ENCODE data around the gene ZNF326.
A peak's percentile ranks its signal among the peaks of the same experiment; 100 is the strongest.

The ZNF326 gene

GRCh38 chr1:89954401-89954800, 40.5 kb upstream of the ZNF326 start:
- peaks cover 44% of the 10 kb centered on the region for H3K4me1 ChIP-seq (ENCODE audit: control insufficient read depth, insufficient read depth, low read length)

GRCh38 chr1:89955311-89956205, 39.4 kb upstream of the ZNF326 start:
- peaks cover 38% of the 10 kb centered on the region for H3K4me1 ChIP-seq (ENCODE audit: control insufficient read depth, insufficient read depth, low read length)
- H3K9me3 ChIP-seq (ENCODE audit: control insufficient read depth, insufficient read depth, low read depth, low read length) = peaks cover 9% of the 10 kb centered on the region; the same call in 1 of the 2 replicates
- no peaks in the 10 kb centered on the region for H3K27me3 ChIP-seq (ENCODE audit: control insufficient read depth, insufficient read depth, low read length)
- H3K4me3 ChIP-seq (ENCODE audit: low read depth, low read length) = no peak overlapping the region
- H3K27ac ChIP-seq (ENCODE audit: low read depth, low read length) = 0 out of 2 replicates have a peak overlapping the region, but pooled peaks have one; percentile 28
- no peak overlapping the region for H3K9ac ChIP-seq (ENCODE audit: low read length)
- no peaks in the 10 kb centered on the region for H3K36me3 ChIP-seq (ENCODE audit: control insufficient read depth, insufficient read depth, low read length)

More at GRCh38 chr1:89954401-89954800, 40.5 kb upstream of the ZNF326 start:
- Histone ChIP-seq H3K27me3 (ENCODE audit: control insufficient read depth, insufficient read depth, low read length) (no peaks in the 10 kb centered on the region), H3K4me3 (ENCODE audit: low read depth, low read length) (no peak overlapping the region), H3K9ac (ENCODE audit: low read length) (no peak overlapping the region), H3K9me3 (ENCODE audit: control insufficient read depth, insufficient read depth, low read depth, low read length) (peaks cover 6% of the 10 kb centered on the region; the same call in 1 of the 2 replicates), H3K36me3 (ENCODE audit: control insufficient read depth, insufficient read depth, low read length) (no peaks in the 10 kb centered on the region), H3K27ac (ENCODE audit: low read depth, low read length) (no peak overlapping the region)

GRCh38 chr1:89957107-89957506, 37.8 kb upstream of the ZNF326 start:
- H3K27me3 ChIP-seq (ENCODE audit: control insufficient read depth, insufficient read depth, low read length) = no peaks in the 10 kb centered on the region
- no peak overlapping the region for H3K4me3 ChIP-seq (ENCODE audit: low read depth, low read length)
- peaks cover 31% of the 10 kb centered on the region for H3K4me1 ChIP-seq (ENCODE audit: control insufficient read depth, insufficient read depth, low read length)
- H3K9ac ChIP-seq (ENCODE audit: low read length) = no peak overlapping the region
- peaks cover 9% of the 10 kb centered on the region; the same call in 1 of the 2 replicates for H3K9me3 ChIP-seq (ENCODE audit: control insufficient read depth, insufficient read depth, low read depth, low read length)
- no peak overlapping the region for H3K27ac ChIP-seq (ENCODE audit: low read depth, low read length)
- H3K36me3 ChIP-seq (ENCODE audit: control insufficient read depth, insufficient read depth, low read length) = no peaks in the 10 kb centered on the region

GRCh38 chr1:89958851-89959654, 35.9 kb upstream of the ZNF326 start:
- H3K4me1 ChIP-seq (ENCODE audit: control insufficient read depth, insufficient read depth, low read length) = peaks cover 19% of the 10 kb centered on the region
- no peaks in the 10 kb centered on the region for H3K36me3 ChIP-seq (ENCODE audit: control insufficient read depth, insufficient read depth, low read length)
- peaks cover 9% of the 10 kb centered on the region; the same call in 1 of the 2 replicates for H3K9me3 ChIP-seq (ENCODE audit: control insufficient read depth, insufficient read depth, low read depth, low read length)
- H3K9ac ChIP-seq (ENCODE audit: low read length) = no peak overlapping the region
- no peak overlapping the region for H3K4me3 ChIP-seq (ENCODE audit: low read depth, low read length)
- no peaks in the 10 kb centered on the region for H3K27me3 ChIP-seq (ENCODE audit: control insufficient read depth, insufficient read depth, low read length)
- H3K27ac ChIP-seq (ENCODE audit: low read depth, low read length) = no peak overlapping the region

GRCh38 chr1:89959719-89960118, 35.2 kb upstream of the ZNF326 start:
- H3K9me3 ChIP-seq (ENCODE audit: control insufficient read depth, insufficient read depth, low read depth, low read length) = peaks cover 9% of the 10 kb centered on the region; the same call in 1 of the 2 replicates
- H3K27ac ChIP-seq (ENCODE audit: low read depth, low read length) = no peak overlapping the region
- H3K4me1 ChIP-seq (ENCODE audit: control insufficient read depth, insufficient read depth, low read length) = peaks cover 15% of the 10 kb centered on the region
- H3K4me3 ChIP-seq (ENCODE audit: low read depth, low read length) = no peak overlapping the region
- H3K27me3 ChIP-seq (ENCODE audit: control insufficient read depth, insufficient read depth, low read length) = no peaks in the 10 kb centered on the region
- H3K36me3 ChIP-seq (ENCODE audit: control insufficient read depth, insufficient read depth, low read length) = no peaks in the 10 kb centered on the region
- H3K9ac ChIP-seq (ENCODE audit: low read length) = no peak overlapping the region

- Histone ChIP-seq H3K36me3 (ENCODE audit: control insufficient read depth, insufficient read depth, low read length) (no peaks in the 10 kb centered on the region), H3K9ac (ENCODE audit: low read length) (no peak overlapping the region), H3K4me1 (ENCODE audit: control insufficient read depth, insufficient read depth, low read length) (no peaks in the 10 kb centered on the region), H3K27me3 (ENCODE audit: control insufficient read depth, insufficient read depth, low read length) (no peaks in the 10 kb centered on the region), H3K4me3 (ENCODE audit: low read depth, low read length) (no peak overlapping the region), H3K27ac (ENCODE audit: low read depth, low read length) (no peak overlapping the region), H3K9me3 (ENCODE audit: control insufficient read depth, insufficient read depth, low read depth, low read length) (peaks cover 9% of the 10 kb centered on the region; the same call in 1 of the 2 replicates)
These were observed 32.7 kb upstream of the ZNF326 start for GRCh38 chr1:89962024-89962741.

- no peak overlapping the region for H3K27ac ChIP-seq (ENCODE audit: low read depth, low read length)
- H3K4me3 ChIP-seq (ENCODE audit: low read depth, low read length) = no peak overlapping the region
These were observed 32.2 kb upstream of the ZNF326 start for GRCh38 chr1:89962742-89963075.

GRCh38 chr1:89965193-89965768, 29.6 kb upstream of the ZNF326 start:
- Histone ChIP-seq H3K4me3 (ENCODE audit: low read depth, low read length) (no peak overlapping the region), H3K27ac (ENCODE audit: low read depth, low read length) (no peak overlapping the region), H3K9ac (ENCODE audit: low read length) (no peak overlapping the region), H3K4me1 (ENCODE audit: control insufficient read depth, insufficient read depth, low read length) (no peaks in the 10 kb centered on the region), H3K27me3 (ENCODE audit: control insufficient read depth, insufficient read depth, low read length) (no peaks in the 10 kb centered on the region), H3K9me3 (ENCODE audit: control insufficient read depth, insufficient read depth, low read depth, low read length) (no peaks in the 10 kb centered on the region), H3K36me3 (ENCODE audit: control insufficient read depth, insufficient read depth, low read length) (no peaks in the 10 kb centered on the region)

More at GRCh38 chr1:89962742-89963075, 32.2 kb upstream of the ZNF326 start:
- H3K27me3 ChIP-seq (ENCODE audit: control insufficient read depth, insufficient read depth, low read length) = no peaks in the 10 kb centered on the region
- H3K4me1 ChIP-seq (ENCODE audit: control insufficient read depth, insufficient read depth, low read length) = no peaks in the 10 kb centered on the region
- H3K9me3 ChIP-seq (ENCODE audit: control insufficient read depth, insufficient read depth, low read depth, low read length) = peaks cover 9% of the 10 kb centered on the region; the same call in 1 of the 2 replicates
- no peak overlapping the region for H3K9ac ChIP-seq (ENCODE audit: low read length)
- H3K36me3 ChIP-seq (ENCODE audit: control insufficient read depth, insufficient read depth, low read length) = no peaks in the 10 kb centered on the region

- no peaks in the 10 kb centered on the region for H3K9me3 ChIP-seq (ENCODE audit: control insufficient read depth, insufficient read depth, low read depth, low read length)
- H3K4me1 ChIP-seq (ENCODE audit: control insufficient read depth, insufficient read depth, low read length) = 0 out of 2 replicates have a peak, but pooled peaks cover 2% of the 10 kb centered on the region
- no peak overlapping the region for H3K27ac ChIP-seq (ENCODE audit: low read depth, low read length)
- H3K36me3 ChIP-seq (ENCODE audit: control insufficient read depth, insufficient read depth, low read length) = no peaks in the 10 kb centered on the region
- no peak overlapping the region for H3K4me3 ChIP-seq (ENCODE audit: low read depth, low read length)
- H3K9ac ChIP-seq (ENCODE audit: low read length) = no peak overlapping the region
- no peaks in the 10 kb centered on the region for H3K27me3 ChIP-seq (ENCODE audit: control insufficient read depth, insufficient read depth, low read length)
These were observed 28.3 kb upstream of the ZNF326 start for GRCh38 chr1:89966656-89967055.

GRCh38 chr1:89971600-89971999, 23.3 kb upstream of the ZNF326 start:
- Histone ChIP-seq H3K27me3 (ENCODE audit: control insufficient read depth, insufficient read depth, low read length) (no peaks in the 10 kb centered on the region), H3K9me3 (ENCODE audit: control insufficient read depth, insufficient read depth, low read depth, low read length) (no peaks in the 10 kb centered on the region), H3K36me3 (ENCODE audit: control insufficient read depth, insufficient read depth, low read length) (no peaks in the 10 kb centered on the region), H3K4me3 (ENCODE audit: low read depth, low read length) (no peak overlapping the region), H3K9ac (ENCODE audit: low read length) (no peak overlapping the region), H3K27ac (ENCODE audit: low read depth, low read length) (no peak overlapping the region), H3K4me1 (ENCODE audit: control insufficient read depth, insufficient read depth, low read length) (peaks cover 5% of the 10 kb centered on the region; the same call in 1 of the 2 replicates)
